Measurements from ENCODE around the gene MMADHC. TPM values are rescaled to one million over a fixed set of nuclear protein-coding genes. Genes with fewer than 3 reads are reported as not detected.

MMADHC gene
- total and polyA plus RNA-seq, 2 experiments from 2014 or later: 156 to 195 TPM

DNA sequence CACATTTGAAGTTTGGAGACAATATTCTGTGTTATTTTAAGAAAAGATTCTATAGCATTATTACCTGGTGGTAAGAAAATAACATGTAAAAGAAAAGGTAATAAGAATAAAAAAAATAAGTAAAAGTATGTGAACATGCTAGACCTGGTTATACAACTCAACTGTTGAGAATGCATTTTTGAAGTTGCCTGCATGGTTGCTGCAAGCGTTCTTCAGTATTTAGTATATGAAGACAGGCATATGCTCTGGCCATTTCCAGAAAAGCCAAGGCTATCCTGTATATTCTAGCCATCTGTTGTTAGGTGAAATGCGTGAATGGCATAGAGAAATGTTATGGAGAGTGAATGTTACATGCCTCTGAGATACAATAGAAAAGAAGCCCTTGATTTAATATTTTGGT, 6.8 kb upstream of the MMADHC start:
- in situ Hi-C loops (cut with MboI): loop anchor here (10.0 to 25.0 kb wide), 5 partner anchors 890 to 1843 kb away; partner anchors contain the start of gene RND3
- no peak for TF ChIP-seq EZH2phosphoT487 (IDR thresholded peaks at IDR 0.05; ENCODE audit: insufficient read depth, low read depth)
- TF ChIP-seq EZH2 (IDR thresholded peaks at IDR 0.05; ENCODE audit: insufficient read depth, poor library complexity, severe bottlenecking): no peak
- H3K9me3 ChIP-seq (ENCODE audit: low read depth): no peaks in the 10 kb centered on the region
- no peak for DNase-seq
- H3K4me2 ChIP-seq (ENCODE audit: unreplicated experiment): no peak overlapping the region
- no peak overlapping the region for H3K27ac ChIP-seq
- no peak overlapping the region for H3K9ac ChIP-seq
- H3K4me3 ChIP-seq: no peak overlapping the region
- H3K27me3 ChIP-seq (replicated peaks; ENCODE audit: insufficient read depth): no peaks in the 10 kb centered on the region
- H3K36me3 ChIP-seq (ENCODE audit: low read depth): no peaks in the 10 kb centered on the region
- no peaks in the 10 kb centered on the region for H3K9me2 ChIP-seq (ENCODE audit: insufficient read depth)
- H4K20me1 ChIP-seq (ENCODE audit: insufficient read depth): no peaks in the 10 kb centered on the region
- H3K4me1 ChIP-seq (ENCODE audit: insufficient read depth): peaks cover 28% of the 10 kb centered on the region
- H3K79me2 ChIP-seq (ENCODE audit: insufficient read depth): no peaks in the 10 kb centered on the region
- no peak overlapping the region for H2AFZ ChIP-seq
- peaks cover 24% of the 10 kb centered on the region for H3F3A ChIP-seq (ENCODE audit: insufficient read depth)
- 98 to 100% methylated on average over 2 of the region's 2 CpGs for WGBS, 2 experiments (ENCODE audit: low coverage in 1 of 2, low lambda C conversion rate in 2 of 2, missing lambda C conversion rate in 2 of 2)

DNA sequence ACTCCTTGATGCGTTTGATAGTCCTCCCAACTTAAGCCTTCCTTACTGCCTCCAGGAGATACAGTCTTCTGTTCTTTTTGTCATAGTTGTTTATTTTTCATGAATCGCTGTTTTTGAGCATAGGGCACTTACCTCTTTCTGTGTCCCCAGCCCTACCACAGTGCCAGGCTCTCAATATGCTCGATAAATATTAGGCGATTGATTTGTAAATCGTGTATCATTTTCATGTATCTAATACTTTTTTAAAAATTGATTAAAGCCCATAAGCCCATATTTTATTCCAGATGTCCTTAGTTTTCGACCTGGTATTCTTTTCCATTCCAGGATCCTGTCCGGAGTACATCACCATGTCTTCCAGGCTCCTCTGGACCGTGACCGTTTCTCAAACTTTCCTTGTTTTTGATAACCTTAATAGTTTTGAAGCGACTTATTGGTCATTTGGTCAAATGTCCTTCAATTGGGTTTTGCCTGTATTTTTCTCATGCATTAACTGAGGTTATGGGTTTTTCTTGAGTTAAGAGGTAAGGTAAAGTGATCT, 444 bp upstream of the MMADHC start:
- 28 to 34% methylated on average over 10 of the region's 10 CpGs for WGBS, 2 experiments (ENCODE audit: low coverage in 1 of 2, low lambda C conversion rate in 2 of 2, missing lambda C conversion rate in 2 of 2)
- peak overlapping the region; percentile 96 for H3K27ac ChIP-seq
- H3K4me2 ChIP-seq (ENCODE audit: unreplicated experiment): peak overlapping the region; percentile 84
- DNase-seq: peak; percentile 22
- no peaks in the 10 kb centered on the region for H3K9me3 ChIP-seq (ENCODE audit: low read depth)
- peak overlapping the region; percentile 98 for H3K9ac ChIP-seq
- in situ Hi-C loops (cut with MboI): loop anchor here (25.0 kb wide), 2 partner anchors 1449 to 1849 kb away; no protein-coding TSS in a partner anchor
- TF ChIP-seq EZH2 (IDR thresholded peaks at IDR 0.05; ENCODE audit: insufficient read depth, poor library complexity, severe bottlenecking) (no peak), EZH2phosphoT487 (IDR thresholded peaks at IDR 0.05; ENCODE audit: insufficient read depth, low read depth) (no peak)
- peaks cover 10% of the 10 kb centered on the region for H3K36me3 ChIP-seq (ENCODE audit: low read depth)
- no peaks in the 10 kb centered on the region for H4K20me1 ChIP-seq (ENCODE audit: insufficient read depth)
- H3K4me1 ChIP-seq (ENCODE audit: insufficient read depth): peaks cover 31% of the 10 kb centered on the region
- peak overlapping the region; percentile 92 for H3K4me3 ChIP-seq
- H3K9me2 ChIP-seq (ENCODE audit: insufficient read depth): no peaks in the 10 kb centered on the region
- H3F3A ChIP-seq (ENCODE audit: insufficient read depth): 0 out of 2 replicates have a peak, but pooled peaks cover 6% of the 10 kb centered on the region
- peak overlapping the region; percentile 93 for H2AFZ ChIP-seq
- H3K27me3 ChIP-seq (replicated peaks; ENCODE audit: insufficient read depth): no peaks in the 10 kb centered on the region
- H3K79me2 ChIP-seq (ENCODE audit: insufficient read depth): peaks cover 45% of the 10 kb centered on the region

DNA sequence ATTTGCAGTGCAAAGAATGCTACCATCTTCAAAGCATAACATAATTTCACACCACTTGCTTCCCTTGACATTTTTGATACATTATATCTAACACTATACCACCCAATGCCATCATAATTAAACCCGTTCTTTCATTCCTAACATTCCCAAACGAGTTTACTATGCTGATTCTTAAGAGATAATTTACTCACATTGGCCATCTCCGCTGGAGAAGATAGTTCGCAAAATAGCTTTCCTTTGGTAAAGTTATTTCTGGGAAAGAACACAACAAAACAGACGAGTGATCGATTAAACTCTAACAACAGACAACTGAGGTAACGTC, 716 bp downstream of the MMADHC start:
- Histone ChIP-seq H3K27ac (peak overlapping the region; percentile 96), H3K9ac (peak overlapping the region; percentile 98), H3K9me2 (ENCODE audit: insufficient read depth) (no peaks in the 10 kb centered on the region), H3K4me2 (ENCODE audit: unreplicated experiment) (peak overlapping the region; percentile 95), H3F3A (ENCODE audit: insufficient read depth) (peaks cover 12% of the 10 kb centered on the region; the same call in 1 of the 2 replicates), H4K20me1 (ENCODE audit: insufficient read depth) (no peaks in the 10 kb centered on the region), H3K4me3 (peak overlapping the region; percentile 92), H3K9me3 (ENCODE audit: low read depth) (no peaks in the 10 kb centered on the region), H3K27me3 (replicated peaks; ENCODE audit: insufficient read depth) (no peaks in the 10 kb centered on the region), H3K4me1 (ENCODE audit: insufficient read depth) (peaks cover 31% of the 10 kb centered on the region), H2AFZ (peak overlapping the region; percentile 93), H3K36me3 (ENCODE audit: low read depth) (peaks cover 18% of the 10 kb centered on the region), H3K79me2 (ENCODE audit: insufficient read depth) (peaks cover 55% of the 10 kb centered on the region)
- in situ Hi-C loops (cut with MboI): loop anchor here (25.0 kb wide), 2 partner anchors 1450 to 1850 kb away; no protein-coding TSS in a partner anchor
- no peak for DNase-seq
- WGBS, 2 experiments (ENCODE audit: low coverage in 1 of 2, low lambda C conversion rate in 2 of 2, missing lambda C conversion rate in 2 of 2): 0 to 1% methylated on average over 7 of the region's 7 CpGs
- no peak for TF ChIP-seq EZH2phosphoT487 (IDR thresholded peaks at IDR 0.05; ENCODE audit: insufficient read depth, low read depth)
- TF ChIP-seq EZH2 (IDR thresholded peaks at IDR 0.05; ENCODE audit: insufficient read depth, poor library complexity, severe bottlenecking): no peak

DNA sequence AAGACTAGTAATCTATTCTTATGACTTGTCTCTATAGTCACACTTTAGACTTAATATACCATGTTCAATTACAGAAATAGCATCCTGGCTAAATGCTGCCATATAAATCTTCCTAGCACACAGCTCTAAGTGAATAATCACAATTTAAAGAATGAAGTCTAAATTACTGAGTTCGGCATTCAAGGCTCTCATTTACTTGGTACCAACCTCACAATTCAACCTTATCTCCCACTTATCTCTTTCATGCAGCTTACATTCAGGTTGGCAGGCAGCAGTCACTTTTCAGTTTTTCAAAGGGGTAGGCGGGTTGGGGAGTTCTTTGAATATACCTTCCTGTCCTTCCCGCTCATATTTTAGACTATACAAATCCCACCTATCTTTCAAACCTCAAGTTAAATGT, 1.5 kb downstream of the MMADHC start:
- Histone ChIP-seq H3K9me2 (ENCODE audit: insufficient read depth) (no peaks in the 10 kb centered on the region), H3F3A (ENCODE audit: insufficient read depth) (peaks cover 17% of the 10 kb centered on the region; the same call in 1 of the 2 replicates), H3K79me2 (ENCODE audit: insufficient read depth) (peaks cover 63% of the 10 kb centered on the region), H3K9ac (peak overlapping the region; percentile 98), H3K9me3 (ENCODE audit: low read depth) (no peaks in the 10 kb centered on the region), H3K36me3 (ENCODE audit: low read depth) (peaks cover 26% of the 10 kb centered on the region), H2AFZ (no peak overlapping the region), H3K4me1 (ENCODE audit: insufficient read depth) (peaks cover 37% of the 10 kb centered on the region), H3K27me3 (replicated peaks; ENCODE audit: insufficient read depth) (no peaks in the 10 kb centered on the region), H3K4me3 (peak overlapping the region; percentile 92), H3K4me2 (ENCODE audit: unreplicated experiment) (peak overlapping the region; percentile 95), H3K27ac (no peak overlapping the region), H4K20me1 (ENCODE audit: insufficient read depth) (no peaks in the 10 kb centered on the region)
- TF ChIP-seq EZH2 (IDR thresholded peaks at IDR 0.05; ENCODE audit: insufficient read depth, poor library complexity, severe bottlenecking): no peak
- no peak for TF ChIP-seq EZH2phosphoT487 (IDR thresholded peaks at IDR 0.05; ENCODE audit: insufficient read depth, low read depth)
- no peak for DNase-seq
- in situ Hi-C loops (cut with MboI): loop anchor here (25.0 kb wide), 2 partner anchors 1451 to 1851 kb away; no protein-coding TSS in a partner anchor
- WGBS, 2 experiments (ENCODE audit: low coverage in 1 of 2, low lambda C conversion rate in 2 of 2, missing lambda C conversion rate in 2 of 2): 37 to 43% methylated on average over 3 of the region's 3 CpGs

Data from GM23248 (cell line).